ENCODE results near the gene KRTAP22-2.

KRTAP22-2 gene

GRCh38 chr21:30561957-30562356, 28.2 kb downstream of the KRTAP22-2 start:
- no peak for DNase-seq

DNA sequence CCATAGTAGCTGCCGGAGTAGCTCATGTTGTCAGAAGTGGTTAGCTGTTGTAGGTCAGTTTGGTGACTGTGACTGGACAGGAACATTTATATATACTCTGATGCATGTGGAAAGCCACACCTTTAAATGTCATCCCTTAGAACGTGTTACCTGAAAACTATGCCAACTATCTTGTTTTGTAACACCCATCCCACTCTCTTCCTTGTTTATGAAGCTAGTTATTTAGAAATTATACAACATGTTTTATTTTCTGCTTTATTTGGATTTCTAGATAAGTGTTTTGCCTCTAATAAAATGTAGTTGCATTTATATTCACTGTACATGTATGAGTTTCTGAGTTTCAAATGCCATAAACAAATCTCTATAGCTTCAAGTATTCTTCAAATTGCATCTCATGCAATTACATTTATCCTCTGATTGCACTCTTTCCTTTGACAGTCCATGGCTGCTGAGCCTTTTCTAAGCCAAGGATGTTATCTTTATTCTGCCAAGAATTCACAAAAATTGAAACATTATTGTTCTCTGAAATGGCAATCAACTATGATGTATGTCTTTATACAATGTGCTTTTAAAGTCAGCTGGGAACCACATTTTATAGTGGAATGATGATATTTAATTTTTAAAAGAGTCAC, 28.8 kb downstream of the KRTAP22-2 start, which contains the start of gene KRTAP19-7:
TSS of gene KRTAP19-7 (minus strand) at position 51 of the 632 bp plus-strand sequence. CDS start at position 26, 25 bp downstream.
- DNase-seq: no peak

- no peak for DNase-seq
Measured at GRCh38 chr21:30555095-30555494, 35.1 kb downstream of the KRTAP22-2 start.

- no peak for DNase-seq
Measured at GRCh38 chr21:30552782-30553181, 37.4 kb downstream of the KRTAP22-2 start.

DNA sequence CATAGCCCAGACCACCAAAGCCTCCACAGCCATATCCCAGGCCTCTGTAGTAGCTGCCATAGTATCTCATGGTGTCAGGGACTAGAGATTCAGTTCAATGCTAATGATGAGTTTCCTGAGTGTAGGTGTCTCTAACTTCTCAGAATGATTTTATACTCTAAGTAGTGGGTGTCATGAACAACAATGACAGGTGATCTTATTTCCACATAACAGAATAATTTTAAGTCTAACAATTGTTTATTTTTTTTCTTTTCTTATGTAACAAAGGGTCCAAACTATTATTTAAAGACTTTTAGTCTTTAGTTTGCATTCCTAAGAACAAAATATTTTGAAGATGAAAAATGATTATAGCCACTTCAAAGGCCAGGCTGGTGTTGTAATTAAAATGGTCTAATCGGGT, 48.4 kb downstream of the KRTAP22-2 start, which contains the start of gene KRTAP19-6:
TSS of gene KRTAP19-6 (minus strand) at position 101 of the 400 bp plus-strand sequence. CDS start at position 70, 31 bp downstream.
- DNase-seq: no peak
